Measurements from ENCODE around the gene GPD1. TPM values are rescaled to one million over a fixed set of nuclear protein-coding genes. Genes with fewer than 3 reads are reported as not detected.

GPD1 gene
- total RNA-seq, 1 donor from 2014 or later = not detected

DNA sequence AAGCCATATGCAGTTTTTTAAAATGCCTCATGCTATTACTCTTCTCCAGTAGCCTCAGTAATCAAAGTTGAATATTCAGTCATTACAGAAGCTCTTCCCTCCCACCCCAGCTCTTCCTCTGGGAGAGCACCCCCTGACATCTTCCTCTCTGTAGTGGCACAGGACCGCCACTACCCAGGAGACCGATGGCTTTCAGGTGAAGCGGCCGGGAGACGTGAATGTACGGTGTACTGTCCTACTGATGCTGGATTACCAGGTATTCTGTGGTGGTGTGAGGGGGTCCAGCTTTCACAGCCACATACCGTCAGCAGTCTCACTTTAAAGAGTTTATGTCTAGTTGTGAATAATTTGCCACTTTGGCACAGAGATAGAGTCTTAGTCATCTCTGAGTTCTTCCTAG lies 14.1 kb upstream of the GPD1 start:
- no peak overlapping the region for H2AFZ ChIP-seq (replicated peaks)
- peaks cover 30% of the 10 kb centered on the region for H3F3A ChIP-seq (ENCODE audit: low read depth)
- no peak for DNase-seq (ENCODE audit: low spot score)
- no peak overlapping the region for H3K27ac ChIP-seq
- H3K36me3 Mint-ChIP-seq = peaks cover 31% of the 10 kb centered on the region
- H3K4me1 Mint-ChIP-seq = peaks cover 16% of the 10 kb centered on the region
- no peak overlapping the region for H3K4me3 Mint-ChIP-seq
- no peak overlapping the region for H3K9ac ChIP-seq
- peaks cover 51% of the 10 kb centered on the region for H3K79me2 ChIP-seq (ENCODE audit: low read depth)
- no peak overlapping the region for H3K27ac Mint-ChIP-seq
- no peaks in the 10 kb centered on the region for H3K27me3 ChIP-seq
- no peak overlapping the region for H3K4me3 ChIP-seq
- H3K36me3 ChIP-seq = peaks cover 25% of the 10 kb centered on the region
- H4K20me1 ChIP-seq (ENCODE audit: low read depth) = peaks cover 41% of the 10 kb centered on the region
- H3K27me3 Mint-ChIP-seq (ENCODE audit: insufficient read depth, low read depth) = peaks cover 2% of the 10 kb centered on the region
- H3K4me1 ChIP-seq = peaks cover 3% of the 10 kb centered on the region
- no peaks in the 10 kb centered on the region for H3K9me3 ChIP-seq (ENCODE audit: low read depth)
- no peaks in the 10 kb centered on the region for H3K9me3 Mint-ChIP-seq
- no peak overlapping the region for H3K4me2 ChIP-seq
- TF ChIP-seq, protein P1, sequence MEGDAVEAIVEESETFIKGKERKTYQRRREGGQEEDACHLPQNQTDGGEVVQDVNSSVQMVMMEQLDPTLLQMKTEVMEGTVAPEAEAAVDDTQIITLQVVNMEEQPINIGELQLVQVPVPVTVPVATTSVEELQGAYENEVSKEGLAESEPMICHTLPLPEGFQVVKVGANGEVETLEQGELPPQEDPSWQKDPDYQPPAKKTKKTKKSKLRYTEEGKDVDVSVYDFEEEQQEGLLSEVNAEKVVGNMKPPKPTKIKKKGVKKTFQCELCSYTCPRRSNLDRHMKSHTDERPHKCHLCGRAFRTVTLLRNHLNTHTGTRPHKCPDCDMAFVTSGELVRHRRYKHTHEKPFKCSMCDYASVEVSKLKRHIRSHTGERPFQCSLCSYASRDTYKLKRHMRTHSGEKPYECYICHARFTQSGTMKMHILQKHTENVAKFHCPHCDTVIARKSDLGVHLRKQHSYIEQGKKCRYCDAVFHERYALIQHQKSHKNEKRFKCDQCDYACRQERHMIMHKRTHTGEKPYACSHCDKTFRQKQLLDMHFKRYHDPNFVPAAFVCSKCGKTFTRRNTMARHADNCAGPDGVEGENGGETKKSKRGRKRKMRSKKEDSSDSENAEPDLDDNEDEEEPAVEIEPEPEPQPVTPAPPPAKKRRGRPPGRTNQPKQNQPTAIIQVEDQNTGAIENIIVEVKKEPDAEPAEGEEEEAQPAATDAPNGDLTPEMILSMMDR (IDR thresholded peaks at IDR 0.05) = no peak
- TF ChIP-seq EZH2phosphoT487 (IDR thresholded peaks at IDR 0.05) = no peak
- no peak for TF ChIP-seq EZH2 (IDR thresholded peaks at IDR 0.05)

DNA sequence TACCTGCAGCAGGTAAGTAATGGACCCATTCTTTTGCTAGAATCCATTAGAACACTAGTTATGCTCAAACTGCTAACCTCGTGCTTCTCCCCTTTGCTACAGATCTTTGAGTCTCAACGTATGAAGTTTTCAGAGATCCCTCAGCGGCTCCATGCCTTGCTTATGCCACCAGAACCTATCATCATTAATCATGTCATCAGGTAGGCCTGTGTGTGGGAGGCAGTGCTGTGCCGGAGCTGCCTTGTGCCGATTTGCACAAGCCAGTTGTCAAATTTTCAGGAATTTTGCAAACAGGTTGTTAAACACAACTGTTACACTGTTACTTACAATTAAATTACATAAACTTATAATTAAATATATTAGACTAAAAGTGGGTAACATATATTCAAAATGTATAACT lies 13.4 kb upstream of the GPD1 start:
- peaks cover 33% of the 10 kb centered on the region for H3K36me3 Mint-ChIP-seq
- H3K4me2 ChIP-seq = no peak overlapping the region
- peaks cover 2% of the 10 kb centered on the region for H3K27me3 Mint-ChIP-seq (ENCODE audit: insufficient read depth, low read depth)
- H3K4me1 Mint-ChIP-seq = peaks cover 13% of the 10 kb centered on the region
- H3F3A ChIP-seq (ENCODE audit: low read depth) = peaks cover 29% of the 10 kb centered on the region
- peaks cover 47% of the 10 kb centered on the region for H4K20me1 ChIP-seq (ENCODE audit: low read depth)
- H3K79me2 ChIP-seq (ENCODE audit: low read depth) = peaks cover 47% of the 10 kb centered on the region
- H3K9me3 ChIP-seq (ENCODE audit: low read depth) = no peaks in the 10 kb centered on the region
- H3K27ac Mint-ChIP-seq = no peak overlapping the region
- H3K4me3 Mint-ChIP-seq = no peak overlapping the region
- DNase-seq (ENCODE audit: low spot score) = no peak
- H3K36me3 ChIP-seq = peaks cover 28% of the 10 kb centered on the region
- TF ChIP-seq EZH2phosphoT487 (IDR thresholded peaks at IDR 0.05) (no peak), EZH2 (IDR thresholded peaks at IDR 0.05) (no peak)
- TF ChIP-seq, protein P1 (IDR thresholded peaks at IDR 0.05) = no peak
- no peak overlapping the region for H2AFZ ChIP-seq (replicated peaks)
- no peak overlapping the region for H3K9ac ChIP-seq
- H3K4me3 ChIP-seq = no peak overlapping the region
- no peak overlapping the region for H3K27ac ChIP-seq
- peaks cover 3% of the 10 kb centered on the region for H3K4me1 ChIP-seq
- no peaks in the 10 kb centered on the region for H3K27me3 ChIP-seq
- no peaks in the 10 kb centered on the region for H3K9me3 Mint-ChIP-seq

DNA sequence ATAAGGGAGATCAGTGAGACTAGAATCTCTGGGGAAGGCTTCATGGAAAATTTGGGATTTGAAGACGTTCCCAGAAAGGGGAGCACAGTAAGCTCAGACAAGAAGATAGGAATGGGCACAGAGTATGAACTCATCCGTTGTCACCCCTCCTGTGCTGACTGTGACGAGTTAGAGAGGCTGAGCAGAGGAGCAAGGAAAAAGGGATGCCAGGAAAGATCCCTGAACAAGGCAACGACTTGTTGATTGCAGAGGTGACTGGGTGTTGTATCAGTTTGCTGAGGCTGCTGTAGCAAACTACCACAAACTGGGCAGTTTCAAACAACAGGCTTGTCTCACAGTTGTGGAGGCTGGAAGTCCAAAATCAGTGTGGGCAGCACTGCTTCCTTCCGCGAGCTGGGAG lies 5.9 kb upstream of the GPD1 start:
- Mint-ChIP-seq H3K4me1 (no peaks in the 10 kb centered on the region), H3K9me3 (no peaks in the 10 kb centered on the region), H3K27me3 (ENCODE audit: insufficient read depth, low read depth) (no peaks in the 10 kb centered on the region), H3K27ac (no peak overlapping the region), H3K36me3 (peaks cover 50% of the 10 kb centered on the region), H3K4me3 (no peak overlapping the region)
- no peak overlapping the region for H2AFZ ChIP-seq (replicated peaks)
- H3K79me2 ChIP-seq (ENCODE audit: low read depth) = no peaks in the 10 kb centered on the region
- TF ChIP-seq EZH2phosphoT487 (IDR thresholded peaks at IDR 0.05) (no peak), EZH2 (IDR thresholded peaks at IDR 0.05) (no peak)
- TF ChIP-seq, protein P1 (IDR thresholded peaks at IDR 0.05) = no peak
- peaks cover 19% of the 10 kb centered on the region for H4K20me1 ChIP-seq (ENCODE audit: low read depth)
- H3K36me3 ChIP-seq = peaks cover 9% of the 10 kb centered on the region
- no peaks in the 10 kb centered on the region for H3K9me3 ChIP-seq (ENCODE audit: low read depth)
- peaks cover 50% of the 10 kb centered on the region for H3F3A ChIP-seq (ENCODE audit: low read depth)
- H3K27ac ChIP-seq = no peak overlapping the region
- H3K4me3 ChIP-seq = no peak overlapping the region
- no peak for DNase-seq (ENCODE audit: low spot score)
- H3K4me2 ChIP-seq = no peak overlapping the region
- no peak overlapping the region for H3K9ac ChIP-seq
- H3K4me1 ChIP-seq = peaks cover under 1% of the 10 kb centered on the region
- H3K27me3 ChIP-seq = no peaks in the 10 kb centered on the region
